Gastrocnemius medialis (tissue), 4 donors: ENCODE measurements around the gene NFIA. TPM values are rescaled to one million over a fixed set of nuclear protein-coding genes. Genes with fewer than 3 reads are reported as not detected.

Experiments
- ATAC-seq, 2 donors: fragments of 150-250 bp; one replicate each; pipeline ENCODE4 v1.9.1; 2016
- DNase-seq, 2 donors: peaks; one replicate each; pipeline ENCODE4 v3.0.0-alpha.2; 2019
- H3K27ac ChIP-seq, 4 donors: fragments of 200-600 bp; sonication (generic); 1 replicate in 1 of 4; 2 replicates in 3 of 4; pipeline ENCODE4 v1.5.1; 2016 to 2018; ENCODE audit warnings: mild to moderate bottlenecking in 2 of 4, moderate library complexity in 1 of 4
- H3K27me3 ChIP-seq, 3 donors: fragments of 200-600 bp; sonication (generic) in 2 of 3; 1 replicate in 1 of 3; 2 replicates in 2 of 3; pipeline versions ENCODE4 v1.5.1 to v1.6.0; 2016 to 2019; ENCODE audit warnings: mild to moderate bottlenecking in 1 of 3, moderate library complexity in 1 of 3
- H3K36me3 ChIP-seq, 2 donors: fragments of 200-600 bp; sonication (generic) in 1 of 2; one replicate each; pipeline ENCODE4 v1.5.1; 2017 to 2018
- H3K4me1 ChIP-seq, 2 donors: fragments of 200-600 bp; sonication (generic) in 1 of 2; one replicate each; pipeline ENCODE4 v1.5.1; 2016 to 2017; ENCODE audit warnings: mild to moderate bottlenecking in 2 of 2
- H3K4me3 ChIP-seq, 4 donors: fragments of 200-600 bp; sonication (generic) in 3 of 4; 1 replicate in 1 of 4; 2 replicates in 3 of 4; pipeline ENCODE4 v1.5.1; 2016 to 2019; ENCODE audit warnings: mild to moderate bottlenecking in 2 of 4
- H3K9me3 ChIP-seq, 3 donors: fragments of 200-600 bp; sonication (generic) in 2 of 3; 1 replicate in 1 of 3; 2 replicates in 2 of 3; pipeline ENCODE4 v1.5.1; 2016 to 2019
- CTCF ChIP-seq, 5 experiments: fragments of 450-650 bp in 3 of 5; fragments of 200-600 bp in 2 of 5; sonication (generic) in 2 of 5; IDR thresholded peaks in 4 of 5; conservative IDR thresholded peaks in 1 of 5; 1 replicate in 4 of 5; 2 replicates in 1 of 5; pipeline ENCODE4 v1.5.1; 2016 to 2019; ENCODE audit warnings: antibody characterized with exemption in 5 of 5, mild to moderate bottlenecking in 3 of 5, moderate library complexity in 3 of 5
- POLR2A ChIP-seq, 2 donors: fragments of 450-650 bp; IDR thresholded peaks; one replicate each; pipeline ENCODE4 v1.6.1; 2017; ENCODE audit warnings: antibody characterized with exemption in 2 of 2, mild to moderate bottlenecking in 2 of 2, moderate library complexity in 2 of 2
- in situ Hi-C, 4 donors: fragments of 200-750 bp; cut with MboI; loops; one replicate each; pipeline versions ENCODE4 v1.15.0 to v1.8.0; 2017; ENCODE audit warnings: low sequenced_read_pairs in 4 of 4
- intact Hi-C: fragments of 100-400 bp; cut with DNase I; formaldehyde crosslinking; loops from one replicate; pipeline ENCODE4 v1.15.1; 2023; ENCODE audit warnings: low total_unique reads
- total RNA-seq, 4 donors: library from RNA; depleted of rRNA; stranded (reverse); fragments of >200 nt; gene quantifications; one replicate each; pipeline versions ENCODE4 v1.1.0 to v1.2.3, GENCODE V29; 2016

Gene NFIA
- total RNA-seq, 4 donors from 2014 or later: 12.9 to 27.0 (median 26.6) TPM

GRCh38 chr1:61395146-61395800 is 312.9 kb downstream of the NFIA start:
- Histone ChIP-seq H3K27me3 (no peaks in the 10 kb centered on the region), H3K4me1 (peaks cover 40 to 42% of the 10 kb centered on the region in 2 donors), H3K4me3 (no peak overlapping the region), H3K27ac (peak overlapping the region; percentile 14 to 65 (median 53)), H3K9me3 (no peaks in the 10 kb centered on the region), H3K36me3 (no peaks in the 10 kb centered on the region)
- peak in 1 of 2 donors; percentile 27 for DNase-seq
- in situ Hi-C loops: loop anchor here in 1 of 4 donors (10.0 kb wide), 1 partner anchor 50 kb away; no protein-coding TSS in a partner anchor
- intact Hi-C loops: no loop called here
- peak in 1 of 2 donors; percentile 47 for ATAC-seq
- TF ChIP-seq POLR2A (IDR thresholded peaks at IDR 0.05): no peak
- no peak for TF ChIP-seq CTCF (IDR thresholded peaks at IDR 0.05 in 4 of 5, conservative IDR thresholded peaks at IDR 0.05 in 1 of 5)

- TF ChIP-seq CTCF (IDR thresholded peaks at IDR 0.05 in 4 of 5, conservative IDR thresholded peaks at IDR 0.05 in 1 of 5) (no peak), POLR2A (IDR thresholded peaks at IDR 0.05) (no peak)
- intact Hi-C loops: no loop called here
- peak overlapping the region; percentile 35 to 66 (median 62) for H3K27ac ChIP-seq
- peaks cover 43% of the 10 kb centered on the region in 2 donors for H3K4me1 ChIP-seq
- DNase-seq: no peak
- in situ Hi-C loops: loop anchor here in 1 of 4 donors (10.0 kb wide), 1 partner anchor 53 kb away; no protein-coding TSS in a partner anchor
- H3K36me3 ChIP-seq: no peaks in the 10 kb centered on the region
- no peaks in the 10 kb centered on the region for H3K9me3 ChIP-seq
- ATAC-seq: peak in 1 of 2 donors; percentile 13
- no peaks in the 10 kb centered on the region for H3K27me3 ChIP-seq
- no peak overlapping the region for H3K4me3 ChIP-seq
Measured at GRCh38 chr1:61397495-61397894, 315.1 kb downstream of the NFIA start.

GRCh38 chr1:61397935-61398334 is 315.6 kb downstream of the NFIA start:
- intact Hi-C loops (no loop called here), in situ Hi-C loops (loop anchor here in 1 of 4 donors (10.0 kb wide), 1 partner anchor 53 kb away; no protein-coding TSS in a partner anchor)
- no peaks in the 10 kb centered on the region for H3K9me3 ChIP-seq
- peak overlapping the region; percentile 35 to 66 (median 62) for H3K27ac ChIP-seq
- peak; percentile 64 to 87 for ATAC-seq
- no peak overlapping the region for H3K4me3 ChIP-seq
- peak; percentile 29 to 40 for DNase-seq
- peaks cover 41 to 43% of the 10 kb centered on the region in 2 donors for H3K4me1 ChIP-seq
- H3K36me3 ChIP-seq: no peaks in the 10 kb centered on the region
- no peak for TF ChIP-seq CTCF (IDR thresholded peaks at IDR 0.05 in 4 of 5, conservative IDR thresholded peaks at IDR 0.05 in 1 of 5)
- no peak for TF ChIP-seq POLR2A (IDR thresholded peaks at IDR 0.05)
- H3K27me3 ChIP-seq: no peaks in the 10 kb centered on the region

GRCh38 chr1:61399199-61399598 is 316.8 kb downstream of the NFIA start:
- no peaks in the 10 kb centered on the region for H3K9me3 ChIP-seq
- H3K36me3 ChIP-seq: no peaks in the 10 kb centered on the region
- ATAC-seq (no peak), DNase-seq (no peak)
- no peak overlapping the region for H3K4me3 ChIP-seq
- in situ Hi-C loops: loop anchor here in 1 of 4 donors (10.0 kb wide), 1 partner anchor 54 kb away; no protein-coding TSS in a partner anchor
- peak overlapping the region; percentile 42 to 66 (median 62) for H3K27ac ChIP-seq
- TF ChIP-seq CTCF (IDR thresholded peaks at IDR 0.05 in 4 of 5, conservative IDR thresholded peaks at IDR 0.05 in 1 of 5) (no peak), POLR2A (IDR thresholded peaks at IDR 0.05) (no peak)
- intact Hi-C loops: no loop called here
- no peaks in the 10 kb centered on the region for H3K27me3 ChIP-seq
- H3K4me1 ChIP-seq: peaks cover 48 to 56% of the 10 kb centered on the region in 2 donors
